Effector CD4-positive, alpha-beta T cell (primary cell): ENCODE results near the gene GSTA5.
"Not testable (repeated sequence)": the region's sequence is repeated elsewhere in the genome, so short reads cannot be mapped to it uniquely, and the experiment has no call there.

Experiments used
- DNase-seq: peaks from one replicate; pipeline ENCODE4 v3.0.0-alpha.2; 2020

GSTA5 gene

GRCh38 chr6:52830869-52831268, 9.7 kb downstream of the GSTA5 start:
- not testable (repeated sequence) for DNase-seq

GRCh38 chr6:52829046-52829817, 11.4 kb downstream of the GSTA5 start:
- DNase-seq = no peak

GRCh38 chr6:52828621-52829020, 12.0 kb downstream of the GSTA5 start:
- not testable (repeated sequence) for DNase-seq

GRCh38 chr6:52827073-52827783, 13.4 kb downstream of the GSTA5 start:
- not testable (repeated sequence) for DNase-seq

GRCh38 chr6:52826513-52826912, 14.1 kb downstream of the GSTA5 start:
- DNase-seq = no peak

- DNase-seq = not testable (repeated sequence)
Measured at GRCh38 chr6:52825900-52826459, 14.6 kb downstream of the GSTA5 start.

GRCh38 chr6:52825270-52825793, 15.3 kb downstream of the GSTA5 start:
- DNase-seq = not testable (repeated sequence)

- no peak for DNase-seq
Measured at GRCh38 chr6:52821842-52822241, 18.8 kb downstream of the GSTA5 start.

- DNase-seq = no peak
Measured at GRCh38 chr6:52820198-52820597, 20.4 kb downstream of the GSTA5 start.

- peak; percentile 19 for DNase-seq
Measured at GRCh38 chr6:52815167-52816092, 25.2 kb downstream of the GSTA5 start.

- DNase-seq = not testable (repeated sequence)
Measured at GRCh38 chr6:52814545-52814944, 26.1 kb downstream of the GSTA5 start.

GRCh38 chr6:52809777-52810176, 30.8 kb downstream of the GSTA5 start:
- not testable (repeated sequence) for DNase-seq

GRCh38 chr6:52808660-52809059, 32.0 kb downstream of the GSTA5 start:
- DNase-seq = no peak

- not testable (repeated sequence) for DNase-seq
Measured at GRCh38 chr6:52803668-52804255, 36.9 kb downstream of the GSTA5 start, which contains the start of gene GSTA1. Gene GSTA1, minus strand, starts transcription at chr6:52803816. Its CDS starts 4,549 bp downstream, at chr6:52799267.

- no peak for DNase-seq
Measured at GRCh38 chr6:52802806-52803205, 37.8 kb downstream of the GSTA5 start.

- DNase-seq = no peak
Measured at GRCh38 chr6:52801188-52801841, 39.3 kb downstream of the GSTA5 start.

GRCh38 chr6:52799272-52799671, 41.3 kb downstream of the GSTA5 start:
- DNase-seq = not testable (repeated sequence)

GRCh38 chr6:52794366-52794765, 46.2 kb downstream of the GSTA5 start:
- DNase-seq = not testable (repeated sequence)

GRCh38 chr6:52790861-52791260, 49.8 kb downstream of the GSTA5 start:
- DNase-seq = no peak

- DNase-seq = not testable (repeated sequence)
Measured at GRCh38 chr6:52789658-52790057, 51.0 kb downstream of the GSTA5 start.

GRCh38 chr6:52788478-52788877, 52.1 kb downstream of the GSTA5 start:
- DNase-seq = no peak
